GM18867 (cell line): ENCODE data around the gene MRPL32.

Source experiments
- ATAC-seq: cut with Tn5 transposase; IDR thresholded peaks from one replicate; pipeline ENCODE4 v1.9.1; 2021; ENCODE audit warnings: mild to moderate bottlenecking, moderate library complexity; ENCODE audit not compliant: unreplicated experiment

MRPL32 gene

DNA sequence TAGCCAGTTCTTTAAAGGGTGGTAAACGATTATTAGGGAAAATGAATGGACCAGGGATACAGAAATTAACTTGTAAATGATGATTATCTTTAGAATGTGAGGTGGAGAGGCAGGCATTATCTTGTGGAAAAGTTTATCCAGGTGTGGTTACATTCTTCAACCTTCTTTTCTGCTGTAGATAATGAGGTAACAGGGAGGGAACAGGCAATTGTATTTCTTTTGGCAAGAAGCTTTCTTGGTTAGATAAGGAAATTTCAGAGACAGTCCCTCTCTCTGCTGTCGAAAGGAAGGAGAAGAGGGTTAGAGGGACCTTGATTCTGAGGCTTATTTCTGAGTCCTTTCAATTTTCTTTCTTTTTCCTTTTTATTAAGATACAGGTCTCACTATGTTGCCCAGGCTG, 32.1 kb downstream of the MRPL32 start:
- no peak for ATAC-seq

DNA sequence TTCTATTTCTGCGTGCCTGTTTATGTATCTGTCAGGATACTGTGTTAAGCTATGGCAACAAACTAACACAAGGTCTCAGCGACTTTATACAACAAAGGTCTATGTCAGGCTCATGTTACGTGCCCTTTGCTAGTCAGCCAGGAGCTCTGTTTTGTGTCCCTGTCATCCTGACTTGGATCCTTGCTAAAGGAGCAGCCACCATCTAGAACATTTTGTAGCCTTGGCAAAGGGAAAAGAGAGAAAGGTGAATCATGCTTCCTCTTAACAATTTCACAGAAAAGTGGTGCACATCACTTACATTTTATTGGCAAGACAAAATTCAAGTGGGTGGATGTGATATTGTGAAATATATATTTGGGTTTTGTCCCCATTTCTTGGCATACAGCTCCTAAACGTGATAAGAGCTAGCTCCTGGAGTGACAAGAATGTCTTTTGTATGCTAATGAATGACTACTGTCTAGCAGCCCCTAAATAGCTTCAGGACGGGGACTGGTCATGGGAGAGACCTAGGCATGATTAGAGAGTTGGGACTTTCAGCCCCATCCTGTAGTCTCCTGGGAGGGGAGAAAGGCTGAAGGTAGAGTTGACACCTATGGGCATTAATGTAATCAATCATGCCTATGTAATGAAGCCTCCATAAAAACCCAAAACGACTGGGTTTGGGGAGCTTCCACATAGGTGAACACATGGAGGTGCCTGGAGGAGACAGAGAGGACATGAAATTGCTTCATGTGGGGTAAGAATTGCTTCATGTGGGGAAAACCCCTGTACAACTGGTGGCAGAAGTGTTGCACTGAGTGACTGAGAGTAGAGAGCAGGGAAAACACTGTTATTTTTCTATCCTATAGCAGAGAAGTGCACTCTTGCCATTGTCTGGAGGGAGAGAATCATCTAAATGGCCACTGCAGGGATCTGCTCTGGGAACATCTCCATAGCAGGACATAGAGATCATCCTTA, 33.0 kb downstream of the MRPL32 start:
- ATAC-seq = no peak

DNA sequence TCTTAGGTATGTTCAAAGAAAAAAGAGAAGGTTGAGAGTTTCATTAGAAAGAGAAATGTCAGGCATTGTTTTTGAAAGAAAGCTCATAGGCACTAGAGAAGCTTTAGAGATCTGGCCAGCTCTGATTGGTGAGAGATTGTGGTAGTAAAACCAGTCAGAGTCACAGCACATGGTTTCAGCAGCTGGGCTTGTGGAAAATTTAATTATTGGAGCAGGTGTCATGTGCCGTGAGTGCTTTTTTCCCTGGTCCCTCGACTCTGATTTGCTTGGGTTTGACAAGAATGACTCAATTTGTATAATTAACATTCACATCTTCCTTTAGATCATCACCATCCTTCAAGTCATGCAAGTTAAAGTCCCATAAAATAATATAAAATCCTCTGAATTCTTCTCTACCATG, 35.2 kb downstream of the MRPL32 start:
- ATAC-seq = no peak

DNA sequence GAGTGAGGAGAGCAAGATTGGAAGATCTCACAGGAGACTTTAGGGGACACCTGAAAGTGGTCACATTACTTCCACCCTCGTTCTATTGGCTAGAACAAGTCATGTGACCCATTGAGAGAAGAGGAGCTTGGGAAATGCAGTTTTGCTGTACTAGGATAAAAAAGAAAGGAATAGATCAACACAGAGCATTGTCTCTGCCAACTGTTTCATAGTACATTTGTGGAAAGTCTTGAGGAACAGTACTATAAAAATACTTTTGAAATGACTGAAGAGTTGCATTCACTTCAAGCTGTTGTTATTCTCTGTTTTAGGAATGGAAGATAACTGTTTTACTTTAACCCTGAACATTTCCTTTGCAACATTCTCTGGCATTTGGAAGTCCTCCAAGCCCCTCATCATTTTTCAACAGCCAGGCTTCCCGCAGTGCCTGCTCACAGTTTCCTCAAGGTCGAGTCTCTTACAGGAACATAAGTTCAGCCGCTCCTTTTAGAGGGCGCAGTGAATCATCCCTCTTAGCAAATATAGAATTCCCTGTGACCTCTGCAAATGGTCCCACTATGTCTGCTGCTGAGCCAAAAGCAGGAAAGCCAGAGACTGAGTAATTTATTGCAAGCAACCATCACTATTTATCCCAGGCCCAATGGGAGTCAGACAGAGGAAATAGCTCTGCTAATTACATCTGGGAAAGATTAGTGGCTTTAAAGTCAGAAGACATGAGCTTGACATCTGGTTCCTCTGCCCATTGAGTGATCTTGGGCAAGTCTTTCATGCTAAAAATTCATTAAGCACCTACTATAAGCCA, 40.7 kb downstream of the MRPL32 start:
- ATAC-seq = no peak

DNA sequence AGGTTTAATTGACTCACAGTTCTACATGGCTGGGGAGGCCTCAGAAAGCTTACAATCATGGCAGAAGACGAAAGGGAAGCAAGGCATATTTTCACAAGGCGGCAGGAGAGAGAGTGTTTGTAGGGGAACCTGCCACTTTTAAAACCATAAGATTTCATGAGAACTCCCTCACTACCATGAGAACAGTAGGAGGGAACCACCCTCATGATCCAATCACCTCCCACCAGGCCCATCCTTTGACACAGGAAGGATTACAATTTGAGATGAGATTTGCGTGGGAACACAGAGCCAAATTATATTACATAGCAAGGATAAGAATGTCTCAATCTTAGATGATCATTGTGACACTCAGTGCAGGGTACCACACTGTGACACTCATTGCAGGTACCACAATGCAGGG, 44.2 kb downstream of the MRPL32 start:
- ATAC-seq = no peak

DNA sequence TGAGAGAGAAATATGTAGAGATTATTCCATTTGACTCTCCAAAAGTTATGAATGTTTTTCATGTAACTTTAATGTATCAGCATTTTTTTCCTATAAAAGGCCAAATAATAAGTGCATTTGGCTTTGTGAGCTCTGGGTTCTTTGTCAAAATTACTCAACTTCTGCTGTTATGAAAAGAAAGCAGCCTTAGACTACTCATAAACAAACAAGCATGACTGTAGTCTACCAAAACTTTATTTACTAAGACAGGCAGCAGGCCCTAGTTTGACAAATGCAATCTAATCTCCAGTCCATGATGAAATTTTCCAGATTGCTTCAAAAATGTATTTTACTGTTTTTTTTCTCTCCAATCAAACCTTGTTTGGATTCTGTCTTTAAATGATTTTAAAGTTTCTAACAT, 46.3 kb downstream of the MRPL32 start:
- no peak for ATAC-seq

DNA sequence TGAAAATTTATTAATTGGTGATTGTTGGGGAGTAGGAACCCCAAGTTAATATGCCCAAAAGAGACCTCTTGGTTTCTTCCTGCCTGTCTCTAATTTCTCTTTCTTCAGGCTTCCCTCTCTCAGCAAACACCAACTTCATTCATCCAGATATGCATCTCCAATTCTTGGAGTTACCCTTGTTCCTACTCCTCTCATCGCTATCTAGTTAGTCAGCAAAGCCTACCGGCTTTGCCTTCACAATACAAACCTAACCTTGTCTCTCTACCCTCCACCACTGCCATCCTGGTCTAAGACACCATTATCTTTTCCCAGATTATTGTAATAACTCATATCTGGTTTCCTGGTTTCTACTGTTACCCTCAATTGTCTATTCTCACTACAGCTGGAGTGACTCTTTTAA, 47.9 kb downstream of the MRPL32 start:
- no peak for ATAC-seq

DNA sequence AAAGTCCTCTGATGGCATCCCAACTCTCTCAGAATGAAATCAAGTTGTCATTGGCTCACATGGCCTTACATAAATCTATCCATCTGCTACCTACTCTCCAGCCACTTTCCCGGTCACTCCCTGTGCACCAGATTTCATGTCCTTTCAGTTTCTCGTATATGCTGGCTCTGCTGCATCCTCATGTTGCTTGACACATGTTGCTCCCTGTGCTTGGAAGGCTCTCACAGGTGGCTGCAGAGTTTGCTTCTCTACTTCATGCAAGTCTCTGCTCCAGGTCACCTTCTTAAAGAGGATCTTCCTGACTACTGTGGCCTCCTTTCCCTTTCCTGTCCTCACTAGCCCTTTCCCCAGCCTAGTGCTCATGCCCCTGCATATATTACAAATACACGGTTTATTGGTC, 48.3 kb downstream of the MRPL32 start:
- no peak for ATAC-seq

DNA sequence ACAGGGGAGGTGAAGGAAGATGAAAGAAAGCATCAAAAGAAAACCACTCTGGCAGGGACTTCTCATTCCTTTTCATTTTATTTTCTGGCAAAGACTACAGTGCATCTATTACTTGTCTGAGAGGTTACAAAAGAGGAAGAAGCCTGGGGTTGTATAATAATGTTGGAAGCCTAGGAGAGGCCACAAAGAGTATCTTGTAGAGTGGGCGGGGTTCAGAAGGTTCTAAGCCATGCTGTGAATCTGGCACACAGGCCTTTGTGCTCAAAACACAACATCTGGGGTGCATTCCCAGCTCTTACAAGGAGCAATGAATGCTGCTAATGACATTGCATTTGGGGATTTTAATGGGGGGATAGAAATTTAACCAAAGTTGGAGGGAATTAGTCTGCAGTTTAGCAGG, 49.4 kb downstream of the MRPL32 start:
- no peak for ATAC-seq

DNA sequence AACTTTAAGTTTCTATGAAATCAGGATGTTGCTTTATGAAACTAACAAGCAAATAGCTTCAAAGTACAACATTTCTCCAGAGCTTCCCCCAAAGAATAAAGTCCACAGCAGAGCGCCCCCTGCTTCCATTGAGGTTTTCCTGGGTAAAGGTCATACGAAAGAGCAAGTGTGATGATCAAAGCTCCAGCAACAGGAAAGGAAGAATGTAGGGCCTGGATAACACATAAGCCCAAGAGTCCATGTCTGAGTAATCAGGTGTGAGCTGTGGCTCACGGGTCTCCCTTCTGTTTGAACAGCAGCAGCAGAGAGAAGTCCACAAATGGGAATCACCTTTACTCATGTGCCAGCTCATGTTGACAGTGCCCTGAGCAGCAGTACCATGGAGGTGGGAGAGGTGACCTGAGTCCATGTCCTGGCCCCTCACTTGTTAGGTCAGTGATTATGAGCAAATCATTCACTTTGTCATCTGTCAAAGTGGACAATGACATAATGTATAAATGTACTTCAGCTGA, 50.5 kb downstream of the MRPL32 start:
- no peak for ATAC-seq

DNA sequence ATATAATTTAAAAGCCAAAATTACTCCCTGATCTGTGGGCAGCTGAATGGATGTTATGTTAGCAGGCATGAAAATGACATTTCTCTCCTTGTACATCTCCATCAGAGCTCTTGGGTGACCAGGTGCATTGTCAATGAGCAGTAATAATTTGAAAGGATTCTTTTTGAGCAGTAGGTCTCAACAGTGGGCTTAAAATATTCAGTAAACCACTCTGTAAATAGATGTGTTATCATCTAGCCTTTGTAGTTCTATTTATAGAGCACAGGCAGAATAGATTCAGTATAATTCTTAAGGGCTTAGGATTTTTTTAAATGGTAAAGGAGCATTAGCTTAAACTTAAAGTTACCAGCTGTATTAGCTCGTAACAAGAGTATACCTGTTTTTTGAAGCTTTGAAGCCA, 52.0 kb downstream of the MRPL32 start:
- no peak for ATAC-seq

DNA sequence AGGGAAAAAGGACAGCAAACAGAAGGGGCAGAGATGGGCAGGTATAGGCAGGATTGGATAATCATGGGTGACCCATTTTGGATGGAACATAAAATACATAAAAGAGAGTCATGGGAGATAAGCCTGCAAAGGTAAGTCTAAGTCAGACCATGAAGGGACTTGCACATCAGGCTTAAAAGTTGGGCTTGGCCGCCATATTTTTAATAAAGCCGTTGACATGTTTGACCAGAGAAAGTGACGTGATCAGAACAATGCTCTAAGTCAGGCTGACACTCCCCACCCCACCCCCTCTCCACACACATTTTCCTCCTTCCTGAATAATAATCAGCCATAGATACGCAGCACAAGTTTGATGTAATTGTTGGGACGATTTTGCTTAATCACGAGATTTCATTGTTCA, 54.0 kb downstream of the MRPL32 start:
- no peak for ATAC-seq

DNA sequence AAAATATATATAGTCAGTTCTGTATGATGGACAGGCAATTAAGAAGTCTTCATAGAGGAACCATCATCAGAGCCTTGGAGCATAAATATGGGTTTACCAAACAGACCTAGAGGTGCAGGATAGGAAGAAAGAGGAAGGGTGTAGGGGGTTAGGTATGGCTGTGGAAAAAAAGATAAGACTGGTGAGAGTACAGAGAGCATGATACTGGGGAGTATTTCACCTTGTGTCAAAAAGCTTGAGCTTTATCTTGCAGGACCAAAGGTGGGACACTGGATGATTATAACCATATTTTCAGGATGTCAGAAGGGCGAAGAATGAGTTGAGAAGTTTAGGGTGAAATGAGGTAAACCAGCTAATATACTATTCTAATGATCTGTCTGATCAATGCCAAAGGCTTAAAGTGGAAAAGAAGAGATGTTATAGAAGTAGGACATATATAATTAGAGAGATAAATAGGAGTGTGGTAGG, 54.6 kb downstream of the MRPL32 start:
- no peak for ATAC-seq
